Panc1 (cell line): ENCODE data around the gene KIRREL3. TPM values are rescaled to one million over a fixed set of nuclear protein-coding genes. Genes with fewer than 3 reads are reported as not detected.

Experiments
- ATAC-seq: fragments of 200-7000 bp; cut with Tn5 transposase; 2 replicates; pipeline ENCODE4 v1.9.1; 2020; ENCODE audit warnings: mild to moderate bottlenecking, moderate library complexity
- BruUV-seq: library from RNA; stranded (reverse); fragments of 400-500 nt; replicated peaks from 2 replicates; lab custom pipeline; 2021; lab: Mats Ljungman, UMichigan
- CTCF ChIA-PET: fragments of 300-600 bp; sonication (Branson Sonifier 250); formaldehyde crosslinking; loops from one replicate; lab custom pipeline; 2022; ENCODE audit warnings: antibody characterized with exemption; lab: Charles Lee
- POLR2A ChIA-PET: fragments of 300-600 bp; sonication (Branson Sonifier 250); formaldehyde crosslinking; loops from one replicate; lab custom pipeline; 2022; ENCODE audit warnings: antibody characterized with exemption; lab: Charles Lee
- DNase-seq: peaks from one replicate; pipeline ENCODE4 v3.0.0-alpha.2; 2010; ENCODE audit warnings: low read depth, low spot score
- H3K27ac ChIP-seq: 2 replicates; pipeline ENCODE4 v1.5.1; 2011; ENCODE audit warnings: mild to moderate bottlenecking, low read length, inconsistent platforms
- H3K27me3 ChIP-seq: fragments of 200-500 bp; sonication (Bioruptor generic); 2 replicates; pipeline ENCODE4 v1.6.0; 2014; ENCODE audit warnings: low read length, inconsistent platforms; ENCODE audit not compliant: control insufficient read depth, insufficient read depth
- H3K36me3 ChIP-seq: fragments of 200-500 bp; sonication (Bioruptor generic); 2 replicates; pipeline ENCODE4 v1.5.1; 2014; ENCODE audit warnings: inconsistent platforms, mild to moderate bottlenecking, low read length, moderate library complexity; ENCODE audit not compliant: control insufficient read depth, insufficient read depth
- H3K4me1 ChIP-seq: 2 replicates; pipeline ENCODE4 v1.5.1; 2011; ENCODE audit warnings: inconsistent platforms, mild to moderate bottlenecking, low read length, moderate library complexity; ENCODE audit not compliant: control insufficient read depth, insufficient read depth
- H3K4me3 ChIP-seq, 2 experiments: 2 replicates each; pipeline ENCODE4 v1.5.1; 2011 to 2012; ENCODE audit warnings: low read depth in 2 of 2, low read length in 2 of 2, mild to moderate bottlenecking in 2 of 2, inconsistent platforms in 1 of 2, moderate library complexity in 1 of 2
- H3K9me3 ChIP-seq: fragments of 200-500 bp; sonication (Bioruptor generic); 2 replicates; pipeline ENCODE4 v1.5.1; 2014; ENCODE audit warnings: low read depth, mild to moderate bottlenecking, inconsistent platforms, low read length, moderate library complexity; ENCODE audit not compliant: control insufficient read depth, insufficient read depth
- CTCF ChIP-seq: fragments of 450-650 bp; IDR thresholded peaks from 2 replicates; pipeline ENCODE4 v1.5.1; 2017; ENCODE audit warnings: mild to moderate bottlenecking
- POLR2AphosphoS5 ChIP-seq: IDR thresholded peaks from 2 replicates; pipeline ENCODE4 v1.6.1; 2012; ENCODE audit warnings: mild to moderate bottlenecking, low read depth, low read length, moderate library complexity
- SIN3A ChIP-seq: IDR thresholded peaks from 2 replicates; pipeline ENCODE4 v1.6.1; 2012; ENCODE audit warnings: low read depth, mild to moderate bottlenecking, low read length, moderate library complexity, borderline replicate concordance; ENCODE audit not compliant: insufficient read depth
- TCF7L2 ChIP-seq: IDR thresholded peaks from 2 replicates; pipeline ENCODE4 v1.6.1; 2011; ENCODE audit warnings: mild to moderate bottlenecking, low read depth, low read length, inconsistent platforms
- in situ Hi-C: cut with HindIII; loops from 2 replicates; pipeline ENCODE4 v1.10.0; 2016; ENCODE audit warnings: low sequenced_read_pairs, low pct_unique_long_range_greater_than_20kb
- intact Hi-C: fragments of 100-400 bp; cut with micrococcal nuclease; formaldehyde crosslinking; loops from one replicate; pipeline ENCODE4 v1.10.0; 2022; ENCODE audit not compliant: unreplicated experiment
- total RNA-seq: library from RNA; stranded (reverse); gene quantifications from one replicate; pipeline ENCODE4 v1.2.1, GENCODE V29; 2021; ENCODE audit not compliant: unreplicated experiment
- TF ChIP-seq, protein P1 (sequence below), 2 experiments: IDR thresholded peaks; 2 replicates each; pipeline ENCODE4 v1.6.1; 2011 to 2012; ENCODE audit warnings: low read depth in 2 of 2, control low read depth in 1 of 2, low read length in 1 of 2, mild to moderate bottlenecking in 1 of 2, moderate library complexity in 1 of 2; ENCODE audit not compliant: insufficient read depth in 1 of 2

The KIRREL3 gene
- total RNA-seq, 1 experiment from 2014 or later = 0.36 TPM

GRCh38 chr11:127037001-127037400 lies 36.4 kb upstream of the KIRREL3 start:
- intact Hi-C loops = no loop called here

DNA sequence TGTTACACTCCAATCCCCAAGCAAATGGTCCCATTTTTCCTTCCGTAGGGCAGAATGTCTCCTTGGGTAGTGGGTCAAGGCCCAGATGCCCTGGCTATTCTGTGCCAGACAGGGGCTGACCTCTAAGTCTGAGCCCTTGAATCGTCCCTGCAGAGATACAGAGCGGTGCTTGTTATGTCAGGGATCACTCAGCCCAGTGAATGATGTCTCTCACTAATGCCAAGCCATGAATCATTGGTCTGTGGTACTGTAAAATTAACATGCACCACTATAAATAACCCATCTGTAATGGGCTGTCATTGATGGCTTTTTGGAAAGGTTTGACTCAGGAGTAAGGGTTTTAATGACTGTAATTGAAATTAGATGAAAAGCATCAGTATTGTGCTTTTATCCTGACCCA lies 35.3 kb upstream of the KIRREL3 start:
- BruUV-seq = no TSS peak

More at GRCh38 chr11:127037001-127037400, 36.4 kb upstream of the KIRREL3 start:
- DNase-seq (no peak), ATAC-seq (no peak)
- ChIA-PET CTCF (no interaction called here), POLR2A (no interaction called here)
- Histone ChIP-seq H3K4me1 (no peaks in the 10 kb centered on the region), H3K4me3 (no peak overlapping the region), H3K9me3 (no peaks in the 10 kb centered on the region), H3K27ac (no peak overlapping the region), H3K27me3 (peaks cover 9% of the 10 kb centered on the region; the same call in 1 of the 2 replicates), H3K36me3 (no peaks in the 10 kb centered on the region)
- in situ Hi-C loops = no loop called here
- BruUV-seq = no TSS peak
- no peak for TF ChIP-seq CTCF

More for the DNA sequence above, 35.3 kb upstream of the KIRREL3 start:
- Histone ChIP-seq H3K4me1 (no peaks in the 10 kb centered on the region), H3K36me3 (no peaks in the 10 kb centered on the region), H3K27ac (no peak overlapping the region), H3K9me3 (no peaks in the 10 kb centered on the region), H3K27me3 (peaks cover 8% of the 10 kb centered on the region; the same call in 1 of the 2 replicates), H3K4me3 (no peak overlapping the region)
- POLR2A ChIA-PET = no interaction called here
- DNase-seq = no peak
- in situ Hi-C loops (no loop called here), intact Hi-C loops (no loop called here)
- ATAC-seq = no peak
- TF ChIP-seq CTCF = no peak
- no peak for TF ChIP-seq TCF7L2
- TF ChIP-seq POLR2AphosphoS5 = no peak
- TF ChIP-seq SIN3A = no peak
- TF ChIP-seq, protein P1, sequence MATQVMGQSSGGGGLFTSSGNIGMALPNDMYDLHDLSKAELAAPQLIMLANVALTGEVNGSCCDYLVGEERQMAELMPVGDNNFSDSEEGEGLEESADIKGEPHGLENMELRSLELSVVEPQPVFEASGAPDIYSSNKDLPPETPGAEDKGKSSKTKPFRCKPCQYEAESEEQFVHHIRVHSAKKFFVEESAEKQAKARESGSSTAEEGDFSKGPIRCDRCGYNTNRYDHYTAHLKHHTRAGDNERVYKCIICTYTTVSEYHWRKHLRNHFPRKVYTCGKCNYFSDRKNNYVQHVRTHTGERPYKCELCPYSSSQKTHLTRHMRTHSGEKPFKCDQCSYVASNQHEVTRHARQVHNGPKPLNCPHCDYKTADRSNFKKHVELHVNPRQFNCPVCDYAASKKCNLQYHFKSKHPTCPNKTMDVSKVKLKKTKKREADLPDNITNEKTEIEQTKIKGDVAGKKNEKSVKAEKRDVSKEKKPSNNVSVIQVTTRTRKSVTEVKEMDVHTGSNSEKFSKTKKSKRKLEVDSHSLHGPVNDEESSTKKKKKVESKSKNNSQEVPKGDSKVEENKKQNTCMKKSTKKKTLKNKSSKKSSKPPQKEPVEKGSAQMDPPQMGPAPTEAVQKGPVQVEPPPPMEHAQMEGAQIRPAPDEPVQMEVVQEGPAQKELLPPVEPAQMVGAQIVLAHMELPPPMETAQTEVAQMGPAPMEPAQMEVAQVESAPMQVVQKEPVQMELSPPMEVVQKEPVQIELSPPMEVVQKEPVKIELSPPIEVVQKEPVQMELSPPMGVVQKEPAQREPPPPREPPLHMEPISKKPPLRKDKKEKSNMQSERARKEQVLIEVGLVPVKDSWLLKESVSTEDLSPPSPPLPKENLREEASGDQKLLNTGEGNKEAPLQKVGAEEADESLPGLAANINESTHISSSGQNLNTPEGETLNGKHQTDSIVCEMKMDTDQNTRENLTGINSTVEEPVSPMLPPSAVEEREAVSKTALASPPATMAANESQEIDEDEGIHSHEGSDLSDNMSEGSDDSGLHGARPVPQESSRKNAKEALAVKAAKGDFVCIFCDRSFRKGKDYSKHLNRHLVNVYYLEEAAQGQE (IDR thresholded peaks at IDR 0.05; ENCODE audit: insufficient read depth in 1 of 2, low read depth in 2 of 2, low read length in 1 of 2) = no peak
- CTCF ChIA-PET = no interaction called here
